HepG2 (cell line): ENCODE data around the gene CHST12. TPM values are rescaled to one million over a fixed set of nuclear protein-coding genes. Genes with fewer than 3 reads are reported as not detected.
A peak's percentile ranks its signal among the peaks of the same experiment; 100 is the strongest.
"Not testable (repeated sequence)": the region's sequence is repeated elsewhere in the genome, so short reads cannot be mapped to it uniquely, and the experiment has no call there.

Source experiments
- ATAC-seq: fragments of 200-7000 bp; cut with Tn5 transposase; 3 replicates; pipeline ENCODE4 v1.9.1; 2020; ENCODE audit warnings: mild to moderate bottlenecking, moderate library complexity
- BruUV-seq: library from RNA; stranded (reverse); fragments of 400-500 nt; replicated peaks from 2 replicates; lab custom pipeline; 2021; lab: Mats Ljungman, UMichigan
- CTCF ChIA-PET: fragments of 300-600 bp; formaldehyde crosslinking; extraction: SDS; loops from one replicate; lab custom pipeline; 2021; ENCODE audit warnings: low total read pairs, inconsistent platforms, low intra/inter-chr PET ratio; lab: Yijun Ruan, JAX
- POLR2A ChIA-PET: fragments of 350-600 bp; sonication (Branson Sonifier 250); formaldehyde crosslinking; loops from one replicate; lab custom pipeline; 2020; ENCODE audit warnings: antibody characterized with exemption, inconsistent platforms; lab: Yijun Ruan, JAX
- DNase-seq: peaks from one replicate; pipeline ENCODE4 v3.0.0-alpha.2; 2015; ENCODE audit warnings: low spot score
- FAIRE-seq: peaks from 3 replicates; lab custom pipeline; 2011; peaks lifted over from hg19 to GRCh38; lab: Jason Lieb, UNC
- H2AFZ ChIP-seq: one replicate; pipeline ENCODE4 v1.6.1; 2011; ENCODE audit warnings: low read length, inconsistent platforms
- H3K27ac ChIP-seq: fragments of 300-600 bp; 3 replicates; pipeline ENCODE4 v1.8.0; 2011; ENCODE audit warnings: mixed run types, mild to moderate bottlenecking, mixed read lengths, low read length, inconsistent platforms; ENCODE audit not compliant: insufficient read depth; ENCODE audit errors: extremely low read length
- H3K27me3 ChIP-seq, 2 experiments: fragments of 200-600 bp in 1 of 2; 2 replicates in 1 of 2; 3 replicates in 1 of 2; pipeline versions ENCODE4 v1.6.0 to v1.8.0; 2011; ENCODE audit warnings: low read length in 2 of 2, mild to moderate bottlenecking in 2 of 2, moderate library complexity in 2 of 2, inconsistent platforms in 1 of 2; ENCODE audit not compliant: insufficient read depth in 2 of 2, control insufficient read depth in 1 of 2
- H3K36me3 ChIP-seq, 2 experiments: fragments of 200-600 bp in 1 of 2; replicated peaks in 1 of 2; 2 replicates in 1 of 2; 3 replicates in 1 of 2; pipeline versions ENCODE4 v1.5.1 to v1.8.0; 2011; ENCODE audit warnings: low read length in 2 of 2, inconsistent platforms in 1 of 2; ENCODE audit not compliant: insufficient read depth in 2 of 2, control insufficient read depth in 1 of 2
- H3K4me1 ChIP-seq: 2 replicates; pipeline ENCODE4 v1.5.1; 2012; ENCODE audit warnings: low read length, inconsistent platforms; ENCODE audit not compliant: insufficient read depth
- H3K4me2 ChIP-seq: 2 replicates; pipeline ENCODE4 v1.6.0; 2011; ENCODE audit warnings: low read depth, low read length, inconsistent platforms
- H3K4me3 ChIP-seq, 3 experiments: fragments of 200-600 bp in 1 of 3; sonication (generic), shearing (Covaris generic) in 1 of 3; replicated peaks in 1 of 3; 2 replicates each; pipeline ENCODE4 v1.5.1; 2011 to 2016; ENCODE audit warnings: low read length in 3 of 3, inconsistent platforms in 2 of 3, low read depth in 2 of 3, mild to moderate bottlenecking in 2 of 3, control low read depth in 1 of 3, mixed read lengths in 1 of 3; ENCODE audit not compliant: insufficient read depth in 1 of 3
- H3K79me2 ChIP-seq: one replicate; pipeline ENCODE4 v1.6.1; 2011; ENCODE audit warnings: low read length, inconsistent platforms; ENCODE audit not compliant: insufficient read depth
- H3K9ac ChIP-seq: 2 replicates; pipeline ENCODE4 v1.6.0; 2011; ENCODE audit warnings: mild to moderate bottlenecking, low read depth, low read length, inconsistent platforms; ENCODE audit not compliant: insufficient read depth
- H3K9me3 ChIP-seq: 2 replicates; pipeline ENCODE4 v1.5.1; 2012; ENCODE audit warnings: mild to moderate bottlenecking, low read length
- H4K20me1 ChIP-seq: 2 replicates; pipeline ENCODE4 v1.6.0; 2011; ENCODE audit warnings: inconsistent platforms, mild to moderate bottlenecking, low read length, moderate library complexity; ENCODE audit not compliant: insufficient read depth
- HNRNPK ChIP-seq: fragments of 200-400 bp; formaldehyde crosslinking; IDR thresholded peaks from 2 replicates; pipeline ENCODE4 v1.6.1; 2018; ENCODE audit warnings: low read length, low read depth, moderate library complexity, mild to moderate bottlenecking; ENCODE audit not compliant: poor library complexity, severe bottlenecking
- ZNF121 ChIP-seq: sonication (generic); formaldehyde crosslinking; IDR thresholded peaks from 2 replicates; pipeline ENCODE4 v1.5.0; 2020; ENCODE audit warnings: mild to moderate bottlenecking, missing genetic modification reagents
- ZNF230 ChIP-seq: sonication (generic); formaldehyde crosslinking; IDR thresholded peaks from 2 replicates; pipeline ENCODE4 v1.4.0; 2020; ENCODE audit warnings: mild to moderate bottlenecking, missing genetic modification reagents
- WGBS: methylation state at CpG from one replicate; pipeline ENCODE4 v1.1.6; 2017; ENCODE audit warnings: low lambda C conversion rate; 5-methylcytosine and 5-hydroxymethylcytosine counted together
- in situ Hi-C: cut with HindIII; loops from 2 replicates; pipeline ENCODE4 v1.10.0; 2017; ENCODE audit warnings: low pct_unique_long_range_greater_than_20kb; ENCODE audit not compliant: extremely low pct_ligation_motif_present
- intact Hi-C: fragments of 100-400 bp; cut with micrococcal nuclease; formaldehyde crosslinking; loops from one replicate; pipeline ENCODE4 v1.10.0; 2022; ENCODE audit not compliant: unreplicated experiment
- polyA plus RNA-seq, 8 experiments: library from polyadenylated mRNA; depleted of rRNA in 3 of 8; stranded (reverse) in 7 of 8; unstranded in 1 of 8; fragments of >200 nt; fragmentation: Illumina TruSeq in 4 of 8; extraction: Trizol in 4 of 8; gene quantifications; 2 replicates each; pipeline versions ENCODE4 v1.2.1 to v1.2.3, GENCODE V29; 2011 to 2016; ENCODE audit warnings: low read depth in 4 of 8, missing spikeins in 1 of 8, mixed read lengths in 1 of 8; ENCODE audit not compliant: insufficient read depth in 1 of 8
- total RNA-seq, 5 experiments: library from RNA; depleted of rRNA; stranded (reverse); fragments of >200 nt; fragmentation: Illumina TruSeq; extraction: Trizol; gene quantifications; 2 replicates each; pipeline ENCODE4 v1.2.3, GENCODE V29; 2016; ENCODE audit warnings: low read depth in 1 of 5

Gene CHST12
- total and polyA plus RNA-seq, 2 of the 13 experiments (the other 11 are each of a cell fraction or from before 2014, with no cell fraction given), result 6.4 to 15.8 TPM

GRCh38 chr7:2452643-2453270 is 49.3 kb downstream of the CHST12 start:
- in situ Hi-C loops (no loop called here), intact Hi-C loops (loop anchor here (5.0 kb wide), 1 partner anchor 230 kb away; no protein-coding TSS in a partner anchor)
- TF ChIP-seq HNRNPK (peak; percentile 89), ZNF230 (CRISPR knock-in tag) (no peak), ZNF121 (peak; percentile 82)

DNA sequence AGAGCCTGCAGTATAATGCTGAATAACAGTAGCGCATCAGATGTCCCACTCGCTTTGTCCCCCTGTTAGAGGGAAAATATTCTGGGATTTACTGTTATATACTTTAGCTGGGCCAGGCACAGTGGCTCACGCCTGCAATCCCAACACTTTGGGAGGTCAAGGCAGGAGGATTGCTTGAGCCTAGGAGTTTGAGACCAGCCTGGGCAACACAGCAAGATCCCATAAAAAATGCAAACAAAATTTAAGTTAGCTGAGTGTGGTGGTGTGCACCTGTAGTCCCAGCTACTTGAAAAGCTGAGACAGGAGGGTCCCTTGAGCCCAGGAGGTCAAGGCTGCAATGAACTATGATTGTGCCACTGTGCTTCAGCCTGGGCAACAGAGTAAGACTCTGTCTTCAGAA is 50.4 kb downstream of the CHST12 start:
- H3K27me3 ChIP-seq, H3K27ac ChIP-seq, ATAC-seq, H3K4me3 ChIP-seq, H3K4me2 ChIP-seq, H2AFZ ChIP-seq, H4K20me1 ChIP-seq, H3K36me3 ChIP-seq, BruUV-seq, in situ Hi-C loops, H3K79me2 ChIP-seq, FAIRE-seq, H3K9me3 ChIP-seq, POLR2A ChIA-PET, CTCF ChIA-PET, DNase-seq, H3K9ac ChIP-seq: not testable (repeated sequence)
- intact Hi-C loops, result loop anchor here (5.0 kb wide), 1 partner anchor 228 kb away; no protein-coding TSS in a partner anchor
- peaks cover 54% of the 10 kb centered on the region for H3K4me1 ChIP-seq
- peak; percentile 58 for TF ChIP-seq ZNF121
- 83% methylated on average over 3 of the region's 3 CpGs for WGBS

More at GRCh38 chr7:2452643-2453270, 49.3 kb downstream of the CHST12 start:
- Histone ChIP-seq H3K4me2 (no peak overlapping the region), H3K36me3 (no peaks in the 10 kb centered on the region), H3K9ac (no peak overlapping the region), H3K9me3 (no peaks in the 10 kb centered on the region), H4K20me1 (no peaks in the 10 kb centered on the region), H3K27ac (no peak overlapping the region), H3K4me3 (no peak overlapping the region), H2AFZ (no peak overlapping the region), H3K27me3 (no peaks in the 10 kb centered on the region; a peak in 1 of 5 replicates), H3K79me2 (no peaks in the 10 kb centered on the region), H3K4me1 (peaks cover 54% of the 10 kb centered on the region)
- FAIRE-seq (no peak), DNase-seq (no peak), ATAC-seq (no peak)
- POLR2A ChIA-PET, result interaction anchor here (1.4 to 1.9 kb wide), 4 partner anchors 17 to 91 kb away, joined by 3 to 22 read pairs (median 4); no protein-coding TSS in a partner anchor
- 48% methylated on average over 8 of the region's 8 CpGs for WGBS
- CTCF ChIA-PET, result interaction anchor here (1.8 to 2.5 kb wide), 2 partner anchors 13 to 16 kb away, joined by 6 to 24 read pairs; no protein-coding TSS in a partner anchor
- BruUV-seq, result no TSS peak
